Measurements from ENCODE around the gene FCHSD2.
"Not testable (repeated sequence)": the region's sequence is repeated elsewhere in the genome, so short reads cannot be mapped to it uniquely, and the experiment has no call there.

The FCHSD2 gene

GRCh38 chr11:72799441-72799840, 342.7 kb downstream of the FCHSD2 start:
- no peak overlapping the region for H3K4me3 ChIP-seq (ENCODE audit: low read length)
- no peak for TF ChIP-seq ZNF274 (IDR thresholded peaks at IDR 0.05; ENCODE audit: low read depth, low read length)

- TF ChIP-seq ZNF274 (IDR thresholded peaks at IDR 0.05; ENCODE audit: low read depth, low read length), result no peak
- no peak overlapping the region for H3K4me3 ChIP-seq (ENCODE audit: low read length)
Observed at GRCh38 chr11:72798361-72798760, 343.8 kb downstream of the FCHSD2 start.

GRCh38 chr11:72793425-72794367, 348.4 kb downstream of the FCHSD2 start, which contains the start of gene STARD10:
Gene STARD10 (minus strand): TSS chr11:72794047. CDS start chr11:72781181, 12,866 bp downstream.
- TF ChIP-seq ZNF274 (IDR thresholded peaks at IDR 0.05; ENCODE audit: low read depth, low read length), result no peak
- peak within 1 kb of the TSS; percentile 73; the same call in 1 of the 2 replicates for H3K4me3 ChIP-seq (ENCODE audit: low read length)

- peak overlapping the region; percentile 35; the same call in 1 of the 2 replicates for H3K4me3 ChIP-seq (ENCODE audit: low read length)
- no peak for TF ChIP-seq ZNF274 (IDR thresholded peaks at IDR 0.05; ENCODE audit: low read depth, low read length)
Observed at GRCh38 chr11:72793076-72793424, 349.1 kb downstream of the FCHSD2 start.

- no peak for TF ChIP-seq ZNF274 (IDR thresholded peaks at IDR 0.05; ENCODE audit: low read depth, low read length)
- no peak overlapping the region for H3K4me3 ChIP-seq (ENCODE audit: low read length)
Observed at GRCh38 chr11:72792437-72793021, 349.6 kb downstream of the FCHSD2 start.

GRCh38 chr11:72791228-72791627, 350.9 kb downstream of the FCHSD2 start:
- not testable (repeated sequence) for H3K4me3 ChIP-seq (ENCODE audit: low read length)

- TF ChIP-seq ZNF274 (IDR thresholded peaks at IDR 0.05; ENCODE audit: low read depth, low read length), result no peak
- H3K4me3 ChIP-seq (ENCODE audit: low read length), result no peak overlapping the region
Observed at GRCh38 chr11:72789493-72790131, 352.5 kb downstream of the FCHSD2 start.

GRCh38 chr11:72788241-72788640, 353.9 kb downstream of the FCHSD2 start:
- TF ChIP-seq ZNF274 (IDR thresholded peaks at IDR 0.05; ENCODE audit: low read depth, low read length), result no peak
- no peak overlapping the region for H3K4me3 ChIP-seq (ENCODE audit: low read length)

GRCh38 chr11:72787216-72788104, 354.7 kb downstream of the FCHSD2 start:
- no peak for TF ChIP-seq ZNF274 (IDR thresholded peaks at IDR 0.05; ENCODE audit: low read depth, low read length)

More at GRCh38 chr11:72787216-72788104, 354.7 kb downstream of the FCHSD2 start:
- no peak overlapping the region for H3K4me3 ChIP-seq (ENCODE audit: low read length)
